Retina (tissue), 1 donor: ENCODE measurements around the gene LUZP1.

Experiments used
- DNase-seq: peaks from one replicate; pipeline ENCODE4 v3.0.0-alpha.2; 2016

LUZP1 gene

DNA sequence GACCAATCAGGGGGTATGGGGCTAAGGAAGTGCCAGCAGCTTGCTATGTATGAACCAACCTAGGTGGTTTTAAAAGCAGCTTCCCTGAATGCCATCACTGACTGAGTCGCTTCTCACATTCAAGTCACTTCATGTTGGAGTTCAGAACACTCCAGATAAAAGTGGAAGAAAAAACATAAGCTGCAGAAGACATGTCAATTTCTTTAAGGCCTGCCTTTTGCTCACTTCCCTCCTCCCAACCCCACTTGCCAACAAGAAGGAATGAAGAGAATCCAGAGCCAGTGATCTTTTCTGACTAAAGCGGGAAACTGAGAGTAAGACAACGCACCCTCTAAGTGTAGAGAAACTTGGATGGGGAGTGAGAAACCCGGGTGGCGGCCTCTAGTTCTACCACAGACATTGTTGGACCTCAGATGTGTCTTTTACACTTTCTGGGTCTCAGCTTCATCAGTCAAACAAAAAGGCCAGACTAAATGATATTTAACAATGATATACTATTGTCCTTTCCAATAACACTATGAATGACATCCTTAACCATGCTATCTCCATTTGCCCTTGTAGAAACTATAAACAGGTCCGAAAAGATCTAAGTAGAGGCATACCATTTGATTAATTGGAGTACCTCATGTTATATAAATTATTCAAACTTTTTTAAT lies 54.1 kb downstream of the LUZP1 start:
- DNase-seq, result no peak

DNA sequence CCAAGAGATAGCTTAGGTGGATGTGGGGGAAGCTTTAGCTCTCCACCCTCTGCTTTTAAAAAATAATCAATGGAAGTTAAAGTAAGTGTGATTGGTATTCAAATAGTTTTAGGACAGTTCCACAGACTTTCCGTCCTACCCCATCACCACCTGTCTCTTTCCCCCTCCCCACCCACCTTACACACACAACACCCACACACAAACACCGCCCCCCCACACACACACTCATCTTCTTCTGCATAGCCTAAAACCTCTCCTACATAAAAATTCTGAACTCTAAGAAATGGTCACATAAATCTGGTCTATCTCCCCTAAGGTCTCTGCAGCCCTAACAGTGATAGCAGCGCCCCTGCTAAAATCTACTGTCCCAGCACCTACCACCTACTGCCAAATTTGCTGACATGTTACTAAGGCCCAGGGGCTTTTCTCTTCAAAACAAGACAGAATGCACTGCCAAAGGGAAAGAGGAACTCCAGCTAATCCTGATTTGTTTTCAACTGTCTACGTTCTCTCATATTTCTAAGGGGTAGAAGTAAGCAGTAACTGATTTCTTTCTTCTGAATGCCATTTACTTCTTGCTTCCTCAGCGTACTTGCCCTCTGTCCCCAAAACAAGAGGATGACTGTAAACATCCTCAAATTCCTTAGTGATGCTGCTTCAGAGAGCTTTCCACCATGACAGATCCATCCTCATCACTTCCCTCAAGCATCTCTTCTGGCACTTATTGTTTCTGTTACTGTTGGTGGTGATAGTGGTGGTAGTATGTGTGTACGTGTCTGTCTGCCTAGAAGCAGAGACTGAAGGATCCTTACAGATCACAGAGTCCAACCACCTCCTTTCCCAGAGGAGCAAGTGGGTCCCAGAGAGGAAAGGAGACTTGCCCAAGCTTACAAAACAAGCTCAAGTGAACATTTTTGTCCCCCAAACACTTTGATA lies 56.8 kb downstream of the LUZP1 start:
- DNase-seq, result no peak

DNA sequence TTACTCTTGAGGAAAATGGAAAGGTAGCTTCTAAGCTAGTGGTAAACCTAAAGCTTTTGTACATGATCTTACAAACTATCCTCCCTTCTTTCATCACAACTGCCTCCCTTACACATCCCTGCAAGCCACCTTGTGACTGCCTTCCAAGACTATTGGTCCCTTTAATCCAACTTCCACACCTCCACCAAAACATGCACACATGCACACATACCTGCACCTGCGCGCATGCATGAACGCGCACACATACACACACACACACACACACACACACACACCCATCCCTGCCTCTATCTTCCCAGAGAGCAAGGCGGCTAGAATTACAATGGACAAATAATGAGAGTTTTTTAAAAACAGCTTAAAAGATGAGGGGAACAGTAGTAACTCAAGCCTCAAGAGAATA lies 58.3 kb downstream of the LUZP1 start:
- no peak for DNase-seq

DNA sequence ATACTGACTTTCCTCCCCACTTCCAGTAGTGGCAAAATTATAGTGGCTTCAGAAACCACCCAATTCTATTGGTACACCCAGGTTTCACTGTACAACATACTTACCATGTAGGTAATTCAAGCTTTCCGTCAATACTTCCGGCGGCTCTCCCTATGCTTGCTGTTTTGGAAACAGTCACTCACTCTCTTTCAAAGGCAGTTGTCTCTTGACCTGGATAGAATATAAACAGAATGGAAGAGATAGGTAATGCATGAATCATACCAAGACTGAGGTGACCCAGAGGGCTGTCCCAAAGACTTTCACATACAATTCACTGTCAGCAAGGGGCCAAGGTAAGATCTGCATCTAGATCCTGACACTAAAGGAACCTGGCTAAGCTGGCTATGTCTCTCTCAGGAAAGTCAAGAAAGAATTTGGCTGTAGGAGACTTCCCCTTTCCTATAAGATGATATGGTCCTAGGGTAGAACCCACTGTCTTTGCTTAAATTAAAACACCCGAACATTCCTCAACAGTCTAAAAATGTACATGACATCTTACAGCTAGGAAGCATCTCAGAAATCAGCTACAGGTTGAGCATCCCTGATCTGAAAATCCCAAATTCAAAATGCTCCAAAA lies 59.6 kb downstream of the LUZP1 start:
- no peak for DNase-seq

DNA sequence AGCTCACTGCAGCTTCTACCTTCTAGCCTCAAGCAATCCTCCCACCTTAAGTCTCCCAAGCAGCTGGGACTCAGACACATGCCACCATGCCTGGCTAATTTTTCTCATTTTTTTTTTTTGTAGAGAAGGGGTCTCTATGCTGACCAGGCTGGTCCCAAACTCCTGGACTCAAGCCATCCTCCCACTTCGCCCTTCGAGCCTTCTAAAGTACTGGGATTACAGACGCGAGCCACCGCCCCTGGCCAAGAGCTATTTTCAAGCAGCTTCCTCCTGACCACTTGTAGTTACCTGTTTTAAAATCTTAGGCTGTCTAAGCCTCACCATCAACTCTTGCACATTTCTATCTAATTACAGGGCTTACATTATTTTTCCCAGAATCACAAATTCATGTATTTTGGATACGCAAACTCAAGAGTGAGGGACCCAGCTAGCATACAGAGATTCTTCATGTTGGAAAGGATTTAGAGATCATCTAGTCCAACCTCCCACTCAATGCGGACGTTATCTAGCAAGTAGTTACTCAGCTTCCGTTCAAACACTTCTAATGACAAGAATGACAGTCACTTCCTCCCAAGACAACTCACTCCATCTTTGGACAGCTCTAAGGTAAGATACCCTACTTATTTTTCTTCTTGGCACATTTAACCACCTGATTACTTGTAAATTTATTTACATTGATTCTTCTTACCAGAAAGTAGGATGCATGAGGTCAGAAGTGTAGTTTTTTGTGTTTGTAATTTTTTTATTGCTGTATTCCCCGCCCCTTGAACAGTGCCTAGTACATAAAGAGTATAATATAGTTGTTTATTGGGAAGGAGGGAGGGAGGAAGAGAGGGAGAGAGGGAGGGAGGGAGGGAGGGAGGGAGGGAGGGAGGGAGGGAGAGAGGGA lies 65.4 kb downstream of the LUZP1 start:
- DNase-seq, result no peak

DNA sequence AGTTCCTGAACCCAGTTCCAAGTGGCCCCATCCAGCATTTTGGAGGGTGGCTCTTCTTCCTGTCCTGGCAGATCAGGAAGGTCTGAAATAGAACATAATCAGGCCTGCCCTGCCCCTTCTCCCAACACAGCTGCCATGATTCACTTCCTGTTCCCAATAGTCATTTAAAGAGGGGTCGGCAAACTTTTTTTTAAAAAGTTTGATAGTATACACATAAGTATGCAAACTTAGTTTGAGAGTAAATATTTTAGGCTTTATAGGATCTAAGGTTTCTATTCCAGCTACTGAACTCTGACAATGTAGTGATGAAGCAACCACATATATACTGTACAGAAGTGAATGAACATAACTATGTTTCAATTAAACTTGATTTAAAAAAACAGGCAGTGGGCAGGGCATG lies 66.4 kb downstream of the LUZP1 start:
- no peak for DNase-seq

DNA sequence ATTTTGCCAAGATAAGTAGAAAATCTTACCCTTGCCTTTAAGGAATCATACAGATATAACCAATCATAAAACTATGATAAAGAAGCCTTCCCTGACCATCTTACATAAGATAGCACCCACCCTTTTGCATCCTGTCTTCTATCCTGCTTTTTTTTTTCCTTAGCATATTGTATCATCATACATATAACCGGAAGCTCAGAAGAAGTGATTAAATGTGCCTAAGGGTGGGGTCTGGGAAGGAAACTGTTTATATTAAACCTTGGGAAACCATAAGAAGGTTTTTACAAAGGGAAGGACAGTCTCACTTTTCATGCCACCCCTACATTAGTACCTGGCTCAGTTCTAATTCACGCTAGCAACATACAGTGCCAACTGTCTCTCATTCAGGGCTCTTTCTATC lies 66.8 kb downstream of the LUZP1 start:
- DNase-seq, result no peak

DNA sequence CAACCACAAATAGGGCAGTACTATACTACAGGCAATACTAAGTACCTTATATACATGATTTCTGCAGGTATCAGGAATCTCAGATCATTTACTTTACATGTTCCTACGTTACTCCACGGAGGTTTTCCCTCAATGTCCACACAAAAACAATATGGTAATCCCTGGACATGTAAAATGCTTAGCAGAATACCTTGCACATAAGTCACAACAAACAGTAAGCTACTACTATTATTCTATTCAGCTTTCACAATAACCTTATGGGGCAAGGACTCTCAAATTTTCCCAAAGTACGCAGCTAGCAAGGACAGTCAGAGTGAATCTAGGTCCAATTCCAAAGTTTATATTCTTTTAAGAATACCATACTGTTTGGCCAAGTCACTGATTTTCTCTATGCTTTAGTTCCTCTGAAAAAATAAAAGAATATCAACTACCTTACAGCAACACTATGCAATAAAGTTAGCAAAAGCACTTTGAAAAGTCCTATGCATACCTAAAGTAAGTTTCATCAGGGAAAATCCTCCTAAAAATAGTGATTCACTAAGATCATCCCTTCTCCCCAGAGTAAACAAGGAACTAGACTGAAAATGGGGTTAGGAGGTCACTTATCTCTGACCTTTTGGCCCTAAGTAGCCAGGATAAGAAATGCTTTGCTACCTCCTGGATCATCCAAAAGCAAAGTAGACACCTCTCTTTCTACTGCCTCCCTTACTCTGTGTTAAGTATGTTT lies 67.4 kb downstream of the LUZP1 start:
- DNase-seq, result no peak

DNA sequence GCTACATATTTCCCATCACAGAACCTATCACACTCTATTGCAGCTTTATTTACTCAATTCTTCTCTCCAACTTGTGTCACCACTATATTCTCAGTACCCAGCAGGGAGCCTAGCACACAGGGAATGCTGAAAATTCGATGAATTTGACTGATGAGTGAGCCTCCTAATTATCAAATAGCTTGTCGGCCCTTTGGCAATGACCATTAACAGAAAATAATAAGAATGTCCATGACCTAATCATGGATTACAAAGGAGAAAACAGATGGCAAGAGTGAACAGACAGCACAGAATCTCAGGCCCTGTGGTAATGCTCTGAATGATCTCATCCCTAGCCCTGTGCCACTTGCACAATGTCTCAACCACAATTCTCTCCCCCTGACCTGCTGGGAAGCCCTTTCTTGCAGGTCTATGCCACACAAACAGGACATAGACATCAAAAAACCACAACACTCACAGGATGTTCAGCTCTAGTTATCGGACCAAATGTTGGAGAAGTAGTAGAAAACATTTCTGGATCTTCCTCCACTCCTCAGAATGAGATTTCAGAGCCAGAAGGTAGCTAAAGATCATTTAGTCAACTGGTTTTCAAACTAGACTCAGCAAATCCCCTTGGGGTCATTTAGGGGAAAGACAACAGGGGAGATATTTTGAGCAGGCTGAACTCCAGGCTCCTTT lies 68.4 kb downstream of the LUZP1 start:
- peak; percentile 47 for DNase-seq

DNA sequence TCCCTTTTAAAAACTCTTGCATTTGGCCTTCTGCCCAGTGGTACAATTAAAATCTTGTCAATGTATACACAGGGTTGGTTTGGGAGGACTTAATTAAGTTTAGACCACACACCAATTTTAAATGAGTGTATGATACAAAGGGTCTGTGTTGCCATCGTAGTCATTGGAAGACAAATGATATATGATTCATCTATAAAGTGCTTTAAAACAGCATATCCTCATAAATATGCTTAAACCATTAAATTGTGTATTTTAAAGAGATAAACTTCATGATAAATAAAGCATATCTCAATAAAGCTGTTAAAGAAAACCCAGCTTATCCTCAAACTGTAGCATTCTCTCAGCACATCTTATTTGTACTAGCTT lies 69.5 kb downstream of the LUZP1 start:
- no peak for DNase-seq

DNA sequence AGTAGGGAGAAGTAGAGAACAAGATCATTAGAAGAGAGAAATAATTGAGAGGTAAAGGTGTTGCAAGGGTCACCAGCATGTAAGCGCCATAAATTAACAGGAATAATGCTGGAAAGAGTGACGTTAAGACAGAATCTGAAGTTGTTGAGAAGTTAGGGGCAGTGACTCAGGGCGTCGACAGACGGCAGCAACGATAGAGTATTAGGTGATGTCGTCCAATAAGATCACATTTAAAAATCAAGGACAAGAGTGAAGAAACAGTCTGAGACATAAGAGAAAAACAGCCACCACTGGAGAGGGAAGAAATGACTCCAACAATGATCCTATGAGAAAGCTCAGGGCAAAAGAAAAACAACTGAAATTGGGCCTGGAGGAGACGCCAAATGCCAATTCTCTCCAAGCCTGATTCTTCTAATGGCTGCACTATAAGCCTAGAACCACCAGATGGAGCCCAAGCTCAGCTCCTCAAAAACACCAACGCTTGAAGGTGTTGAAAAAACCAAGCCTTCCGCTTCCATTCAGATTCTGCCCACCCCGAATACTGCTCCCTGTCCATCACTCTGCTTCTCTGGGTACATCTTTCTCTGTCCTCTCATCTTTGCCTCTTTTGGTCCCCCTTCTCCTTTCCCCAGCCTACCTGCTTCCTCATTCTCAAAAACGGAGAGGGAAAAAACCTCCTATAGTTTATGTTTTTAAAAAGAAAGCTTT lies 70.0 kb downstream of the LUZP1 start:
- peak; percentile 73 for DNase-seq

DNA sequence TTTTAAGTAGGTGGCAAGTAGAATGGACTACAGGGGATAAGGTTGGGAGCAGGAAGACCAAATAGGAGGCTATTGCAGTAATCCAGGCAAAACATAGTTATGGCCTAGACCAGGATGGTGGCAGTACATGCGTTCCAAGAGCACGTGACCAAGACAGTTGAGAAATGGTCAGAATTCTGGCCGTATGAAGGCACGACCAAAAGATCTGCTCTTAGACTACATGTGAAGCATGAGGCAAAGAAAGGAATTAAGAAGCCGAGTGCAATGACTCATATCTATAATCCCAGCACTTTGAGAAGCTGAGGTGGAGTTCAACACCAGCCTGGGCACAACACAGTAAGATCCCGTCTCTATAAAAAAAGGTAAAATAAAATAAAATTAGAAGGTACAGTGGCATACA lies 71.3 kb downstream of the LUZP1 start:
- no peak for DNase-seq

DNA sequence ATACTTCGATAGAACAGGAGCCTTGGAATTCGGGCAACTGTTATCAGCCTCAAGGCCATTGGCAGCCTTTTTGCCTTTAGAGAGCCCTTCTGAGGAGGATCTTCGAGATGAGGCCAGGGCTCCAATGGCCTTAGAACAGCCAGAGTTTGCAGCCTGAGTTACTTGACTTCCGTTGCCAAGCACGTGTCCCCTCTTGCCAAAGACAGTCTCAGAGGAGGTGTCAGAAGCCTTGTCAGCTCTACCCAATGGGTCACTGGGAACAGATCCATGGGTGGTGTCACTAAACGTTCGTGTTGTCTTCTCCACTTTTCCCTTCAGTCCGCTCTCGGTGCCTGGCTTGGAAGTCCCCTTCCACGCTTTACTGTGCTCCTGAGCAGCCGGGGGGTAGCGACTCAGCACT lies 76.2 kb downstream of the LUZP1 start:
- DNase-seq, result no peak

DNA sequence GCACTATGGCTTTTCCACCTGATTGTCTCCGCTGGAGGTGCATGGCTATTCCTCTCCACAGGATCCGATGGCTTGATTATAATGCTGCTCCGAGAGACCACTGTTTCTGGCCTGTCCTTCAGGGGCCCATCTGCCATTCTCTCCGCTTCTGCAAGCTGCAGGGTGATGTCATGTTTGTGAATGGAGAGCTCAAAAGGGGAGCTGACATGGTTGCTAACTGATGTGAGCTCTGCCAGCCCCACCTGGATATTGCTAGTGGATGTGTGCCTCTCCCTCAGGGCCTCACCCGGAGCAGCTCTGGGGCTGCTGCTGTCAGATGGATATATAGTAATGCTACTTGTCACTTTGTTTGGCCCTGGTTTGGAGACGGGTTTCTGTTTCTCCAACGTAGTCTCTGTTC lies 77.1 kb downstream of the LUZP1 start:
- no peak for DNase-seq

DNA sequence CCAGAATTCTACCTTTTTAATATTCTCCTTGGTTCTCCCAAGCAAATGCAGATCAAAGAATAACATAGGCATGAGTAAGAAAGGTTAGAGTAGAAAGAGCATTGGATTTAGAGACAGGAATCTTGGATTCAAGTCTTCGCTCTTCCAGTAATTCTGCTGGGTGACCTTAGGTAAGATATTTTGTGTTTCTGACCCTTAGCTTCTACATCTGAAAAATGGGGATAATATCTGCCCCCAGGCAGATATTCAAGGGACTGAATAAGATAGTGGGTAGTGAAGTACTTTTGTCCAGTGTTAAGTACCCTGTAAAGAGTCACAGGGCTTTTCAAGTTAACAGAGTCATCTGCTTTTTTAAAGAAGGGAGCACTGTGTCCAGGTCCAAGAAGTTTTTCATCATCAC lies 78.6 kb downstream of the LUZP1 start:
- DNase-seq, result no peak

DNA sequence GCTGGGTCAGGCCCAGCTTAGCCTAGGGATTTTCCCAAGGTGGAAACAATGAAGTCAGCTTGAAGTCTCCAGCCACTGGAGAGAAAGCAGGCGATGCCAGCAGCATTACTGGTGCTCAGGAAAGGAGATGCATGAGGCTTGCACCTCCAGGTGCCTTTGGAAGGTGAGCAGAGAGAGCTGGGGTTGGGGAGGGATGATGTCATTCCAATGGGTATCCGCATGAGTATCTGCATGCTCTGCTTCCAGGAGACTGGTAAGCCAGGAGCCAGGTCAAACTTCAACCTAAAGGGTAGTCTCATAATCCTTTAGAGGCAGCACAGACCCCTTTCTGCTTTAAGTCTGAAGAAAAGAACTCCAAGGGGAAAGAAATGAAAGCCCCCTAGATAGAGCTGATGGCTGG lies 80.6 kb downstream of the LUZP1 start:
- no peak for DNase-seq

DNA sequence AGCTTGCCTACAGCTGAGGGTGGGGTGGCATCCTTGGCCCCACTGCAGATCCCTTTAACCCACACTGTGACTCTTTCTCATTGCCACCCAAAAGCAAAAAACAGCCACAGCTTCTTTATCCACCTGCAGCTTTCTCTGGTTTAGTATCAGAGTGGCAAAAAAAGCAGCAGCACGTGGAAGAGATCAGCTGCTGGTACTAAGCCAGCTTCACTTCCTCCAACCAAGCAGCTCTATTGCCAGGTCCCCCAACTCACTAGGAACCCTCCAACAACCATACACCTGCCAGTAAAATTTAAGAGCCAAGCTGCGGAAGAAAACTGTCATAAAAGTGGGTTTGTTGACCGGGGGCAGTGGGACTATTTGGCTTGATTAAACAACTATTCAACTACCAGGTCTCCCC lies 83.0 kb downstream of the LUZP1 start:
- no peak for DNase-seq

DNA sequence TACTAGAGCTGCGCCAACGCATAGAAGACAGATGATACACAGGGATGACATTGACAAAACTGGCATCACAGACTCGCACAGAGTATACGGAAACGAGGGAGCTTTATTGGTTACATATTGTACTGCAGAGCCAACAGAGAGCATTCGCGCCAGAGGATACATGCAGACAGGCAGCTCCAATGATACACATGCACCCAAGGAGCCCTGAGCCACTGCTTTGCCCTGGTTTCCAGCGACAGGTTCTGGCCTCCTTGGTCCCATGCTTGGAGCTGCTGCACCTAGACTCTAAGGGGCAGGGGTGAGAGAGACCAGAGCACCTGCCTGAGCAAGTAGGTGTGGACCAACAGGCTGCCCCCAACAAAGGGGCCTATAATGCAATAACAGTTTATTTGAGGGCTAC lies 83.8 kb downstream of the LUZP1 start:
- DNase-seq, result no peak

DNA sequence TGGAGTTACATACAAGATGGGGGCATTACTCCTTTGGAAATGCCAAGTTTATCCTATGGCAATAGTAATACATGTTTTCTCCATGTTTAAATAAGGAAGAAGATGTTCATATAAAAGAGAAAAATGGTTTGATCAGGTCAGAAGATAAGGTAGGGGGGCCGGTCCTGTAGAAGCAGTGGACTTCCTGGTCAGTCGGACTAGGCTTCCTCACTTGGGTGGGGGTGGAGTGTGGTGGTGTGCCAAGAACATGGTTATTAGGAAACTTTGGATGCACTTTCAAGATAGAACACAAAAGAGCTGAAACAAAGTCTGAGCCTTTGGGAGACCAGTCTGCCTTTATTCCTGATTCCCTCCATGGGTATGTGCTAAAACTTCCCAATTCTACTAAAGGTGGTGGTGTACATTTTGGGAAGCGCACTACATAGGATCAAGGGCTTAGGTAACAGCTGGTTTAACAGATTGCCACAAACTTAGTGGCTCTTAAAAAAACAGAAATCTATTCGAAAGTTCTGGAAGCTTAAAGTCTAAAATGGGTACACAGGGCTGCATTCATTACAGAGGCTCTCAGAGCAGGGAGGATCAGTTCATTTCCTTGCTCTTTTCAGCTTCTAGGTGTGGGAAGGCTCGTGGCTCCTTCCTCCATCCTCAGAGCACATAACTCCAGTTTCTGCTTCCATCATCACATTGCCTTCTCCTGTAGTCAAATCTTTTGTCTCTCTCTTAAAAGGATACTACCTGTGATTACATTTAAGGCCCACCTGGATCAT lies 84.8 kb downstream of the LUZP1 start:
- no peak for DNase-seq

DNA sequence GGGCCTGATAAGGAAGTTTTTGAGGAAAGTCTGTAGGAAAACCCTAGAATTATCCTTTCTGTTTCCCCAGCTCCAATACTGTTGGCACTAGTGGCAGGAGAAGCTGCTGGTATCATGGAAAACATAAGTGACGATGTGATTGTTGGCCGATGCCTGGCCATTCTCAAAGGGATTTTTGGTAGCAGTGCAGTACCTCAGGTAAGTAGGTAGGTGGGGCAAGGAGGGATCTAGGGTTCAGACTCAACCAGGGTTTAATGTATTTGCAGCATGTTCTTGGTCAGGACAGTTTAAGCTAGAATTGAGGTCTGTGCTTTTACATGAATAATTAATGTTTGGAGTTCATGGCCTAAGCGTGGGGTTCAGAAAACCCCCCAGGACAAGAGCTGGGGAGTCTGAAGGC lies 87.3 kb downstream of the LUZP1 start:
- no peak for DNase-seq
